Stimulated activated effector memory CD8-positive, alpha-beta T cell treated with anti-CD3 and anti-CD28 coated beads, Interleukin-12 subunit alpha, Interleukin-12 subunit beta, amount 100 ng/mL, for 72 hours (primary cell): ENCODE results near the gene CRB1.
"Not testable (repeated sequence)": the region's sequence is repeated elsewhere in the genome, so short reads cannot be mapped to it uniquely, and the experiment has no call there.

Experiments used
- ATAC-seq: fragments of 150-1000 bp; cut with Tn5 transposase; 2 replicates; pipeline ENCODE4 v1.10.0; 2021
- DNase-seq, 2 donors: peaks; one replicate each; pipeline ENCODE4 v3.0.0; 2021 to 2022; ENCODE audit warnings: low spot score in 2 of 2
- H3K27ac Mint-ChIP-seq: one replicate; pipeline ENCODE4 v1.8.0; 2022; ENCODE audit warnings: mild to moderate bottlenecking, mixed read lengths
- H3K36me3 Mint-ChIP-seq: one replicate; pipeline ENCODE4 v1.8.0; 2022; ENCODE audit warnings: mild to moderate bottlenecking, mixed read lengths
- H3K4me1 Mint-ChIP-seq: one replicate; pipeline ENCODE4 v1.8.0; 2022; ENCODE audit warnings: mixed read lengths
- H3K4me3 Mint-ChIP-seq: one replicate; pipeline ENCODE4 v1.8.0; 2022; ENCODE audit warnings: mild to moderate bottlenecking, mixed read lengths
- H3K9me3 Mint-ChIP-seq: one replicate; pipeline ENCODE4 v1.8.0; 2022; ENCODE audit warnings: mixed read lengths

CRB1 gene

GRCh38 chr1:197468543-197469175, 200.6 kb downstream of the CRB1 start:
- Mint-ChIP-seq H3K4me3 (no peak overlapping the region), H3K27ac (no peak overlapping the region), H3K4me1 (no peaks in the 10 kb centered on the region), H3K36me3 (no peaks in the 10 kb centered on the region), H3K9me3 (no peaks in the 10 kb centered on the region)
- no peak for ATAC-seq
- no peak for DNase-seq

- ATAC-seq (no peak), DNase-seq (no peak)
- Mint-ChIP-seq H3K4me1 (no peaks in the 10 kb centered on the region), H3K9me3 (no peaks in the 10 kb centered on the region), H3K4me3 (no peak overlapping the region), H3K27ac (no peak overlapping the region), H3K36me3 (no peaks in the 10 kb centered on the region)
Observed at GRCh38 chr1:197469620-197470210, 201.7 kb downstream of the CRB1 start.

GRCh38 chr1:197470330-197470729, 202.3 kb downstream of the CRB1 start:
- no peaks in the 10 kb centered on the region for H3K9me3 Mint-ChIP-seq
- no peaks in the 10 kb centered on the region for H3K4me1 Mint-ChIP-seq
- H3K4me3 Mint-ChIP-seq = no peak overlapping the region
- H3K36me3 Mint-ChIP-seq = no peaks in the 10 kb centered on the region
- ATAC-seq (no peak), DNase-seq (no peak)
- no peak overlapping the region for H3K27ac Mint-ChIP-seq

GRCh38 chr1:197471248-197471985, 203.4 kb downstream of the CRB1 start:
- ATAC-seq (no peak), DNase-seq (no peak)
- Mint-ChIP-seq H3K4me1 (no peaks in the 10 kb centered on the region), H3K36me3 (no peaks in the 10 kb centered on the region), H3K9me3 (no peaks in the 10 kb centered on the region), H3K4me3 (no peak overlapping the region), H3K27ac (no peak overlapping the region)

- ATAC-seq = no peak
- Mint-ChIP-seq H3K27ac (no peak overlapping the region), H3K4me3 (no peak overlapping the region), H3K4me1 (no peaks in the 10 kb centered on the region), H3K9me3 (no peaks in the 10 kb centered on the region), H3K36me3 (no peaks in the 10 kb centered on the region)
- DNase-seq = no peak
Observed at GRCh38 chr1:197472141-197472540, 204.1 kb downstream of the CRB1 start.

- H3K4me3 Mint-ChIP-seq = no peak overlapping the region
- DNase-seq (no peak), ATAC-seq (no peak)
- H3K27ac Mint-ChIP-seq = no peak overlapping the region
- H3K4me1 Mint-ChIP-seq = peaks cover 6% of the 10 kb centered on the region
- H3K9me3 Mint-ChIP-seq = no peaks in the 10 kb centered on the region
- no peaks in the 10 kb centered on the region for H3K36me3 Mint-ChIP-seq
Observed at GRCh38 chr1:197480446-197480845, 212.4 kb downstream of the CRB1 start.

- peak; percentile 85 for ATAC-seq
- DNase-seq = no peak
- Mint-ChIP-seq H3K9me3 (no peaks in the 10 kb centered on the region), H3K4me1 (peaks cover 6% of the 10 kb centered on the region), H3K27ac (no peak overlapping the region), H3K4me3 (no peak overlapping the region), H3K36me3 (no peaks in the 10 kb centered on the region)
Observed at GRCh38 chr1:197481101-197481500, 213.0 kb downstream of the CRB1 start.

- DNase-seq (no peak), ATAC-seq (no peak)
- H3K27ac Mint-ChIP-seq = no peak overlapping the region
- no peaks in the 10 kb centered on the region for H3K9me3 Mint-ChIP-seq
- peaks cover 6% of the 10 kb centered on the region for H3K4me1 Mint-ChIP-seq
- no peak overlapping the region for H3K4me3 Mint-ChIP-seq
- H3K36me3 Mint-ChIP-seq = no peaks in the 10 kb centered on the region
Observed at GRCh38 chr1:197485790-197486189, 217.7 kb downstream of the CRB1 start.

- ATAC-seq = peak; percentile 21
Observed at GRCh38 chr1:197486946-197487345, 218.9 kb downstream of the CRB1 start.

GRCh38 chr1:197491505-197491904, 223.5 kb downstream of the CRB1 start:
- not testable (repeated sequence) for ATAC-seq, H3K4me1 Mint-ChIP-seq, H3K9me3 Mint-ChIP-seq, DNase-seq, H3K4me3 Mint-ChIP-seq, H3K27ac Mint-ChIP-seq, H3K36me3 Mint-ChIP-seq

More at GRCh38 chr1:197486946-197487345, 218.9 kb downstream of the CRB1 start:
- H3K27ac Mint-ChIP-seq = no peak overlapping the region
- DNase-seq = no peak
- no peaks in the 10 kb centered on the region for H3K4me1 Mint-ChIP-seq
- no peaks in the 10 kb centered on the region for H3K9me3 Mint-ChIP-seq
- no peak overlapping the region for H3K4me3 Mint-ChIP-seq
- no peaks in the 10 kb centered on the region for H3K36me3 Mint-ChIP-seq

GRCh38 chr1:197496722-197497121, 228.7 kb downstream of the CRB1 start:
- H3K9me3 Mint-ChIP-seq = no peaks in the 10 kb centered on the region
- no peak overlapping the region for H3K4me3 Mint-ChIP-seq
- no peak for DNase-seq
- H3K27ac Mint-ChIP-seq = no peak overlapping the region
- no peak for ATAC-seq
- no peaks in the 10 kb centered on the region for H3K4me1 Mint-ChIP-seq
- no peaks in the 10 kb centered on the region for H3K36me3 Mint-ChIP-seq

- ATAC-seq (no peak), DNase-seq (no peak)
- H3K4me1 Mint-ChIP-seq = no peaks in the 10 kb centered on the region
- H3K27ac Mint-ChIP-seq = no peak overlapping the region
- no peak overlapping the region for H3K4me3 Mint-ChIP-seq
- H3K9me3 Mint-ChIP-seq = no peaks in the 10 kb centered on the region
- H3K36me3 Mint-ChIP-seq = peaks cover 37% of the 10 kb centered on the region
Observed at GRCh38 chr1:197510691-197511378, 242.8 kb downstream of the CRB1 start.

- ATAC-seq (no peak), DNase-seq (no peak)
- Mint-ChIP-seq H3K27ac (no peak overlapping the region), H3K4me3 (no peak overlapping the region), H3K4me1 (no peaks in the 10 kb centered on the region), H3K36me3 (peaks cover 23% of the 10 kb centered on the region), H3K9me3 (no peaks in the 10 kb centered on the region)
Observed at GRCh38 chr1:197515421-197515820, 247.4 kb downstream of the CRB1 start.

GRCh38 chr1:197519741-197520334, 251.8 kb downstream of the CRB1 start:
- ATAC-seq = no peak
- DNase-seq = no peak
- H3K36me3 Mint-ChIP-seq = no peaks in the 10 kb centered on the region
- no peak overlapping the region for H3K27ac Mint-ChIP-seq
- H3K4me3 Mint-ChIP-seq = no peak overlapping the region
- H3K9me3 Mint-ChIP-seq = no peaks in the 10 kb centered on the region
- no peaks in the 10 kb centered on the region for H3K4me1 Mint-ChIP-seq

GRCh38 chr1:197521118-197521739, 253.2 kb downstream of the CRB1 start:
- no peak for DNase-seq

More at GRCh38 chr1:197521118-197521739, 253.2 kb downstream of the CRB1 start:
- Mint-ChIP-seq H3K9me3 (no peaks in the 10 kb centered on the region), H3K36me3 (no peaks in the 10 kb centered on the region), H3K4me3 (no peak overlapping the region), H3K27ac (no peak overlapping the region), H3K4me1 (no peaks in the 10 kb centered on the region)
- ATAC-seq = no peak
